Stimulated activated CD4-positive, alpha-beta T cell treated with anti-CD3 and anti-CD28 coated beads, TNF-alpha, amount 100 ng/mL, for 24 hours (primary cell): Measurements from ENCODE around the gene TTLL8.

Experiments used
- DNase-seq, 3 experiments: peaks; one replicate each; pipeline ENCODE4 v3.0.0-alpha.2; 2020; ENCODE audit warnings: low read depth in 3 of 3

TTLL8 gene

DNA sequence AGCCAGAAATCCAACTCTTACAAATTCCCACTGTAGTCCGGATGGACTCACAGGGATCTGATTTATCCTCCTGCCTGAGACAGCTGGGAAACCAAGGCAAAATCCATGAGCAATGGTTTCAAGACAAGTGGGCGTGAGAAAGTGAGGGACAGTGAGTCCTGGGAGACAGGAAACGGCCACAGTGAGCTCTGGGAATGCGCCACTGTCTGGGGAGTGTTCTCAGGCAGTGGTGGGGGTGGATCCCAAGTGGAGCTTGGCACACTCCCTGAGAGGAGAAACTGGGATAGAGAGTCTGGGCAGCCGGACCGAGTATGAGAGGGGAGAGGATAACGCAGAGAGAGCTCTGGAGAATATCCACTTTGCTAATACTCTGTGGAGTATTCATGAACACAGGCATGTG lies 55.3 kb downstream of the TTLL8 start:
- no peak for DNase-seq

DNA sequence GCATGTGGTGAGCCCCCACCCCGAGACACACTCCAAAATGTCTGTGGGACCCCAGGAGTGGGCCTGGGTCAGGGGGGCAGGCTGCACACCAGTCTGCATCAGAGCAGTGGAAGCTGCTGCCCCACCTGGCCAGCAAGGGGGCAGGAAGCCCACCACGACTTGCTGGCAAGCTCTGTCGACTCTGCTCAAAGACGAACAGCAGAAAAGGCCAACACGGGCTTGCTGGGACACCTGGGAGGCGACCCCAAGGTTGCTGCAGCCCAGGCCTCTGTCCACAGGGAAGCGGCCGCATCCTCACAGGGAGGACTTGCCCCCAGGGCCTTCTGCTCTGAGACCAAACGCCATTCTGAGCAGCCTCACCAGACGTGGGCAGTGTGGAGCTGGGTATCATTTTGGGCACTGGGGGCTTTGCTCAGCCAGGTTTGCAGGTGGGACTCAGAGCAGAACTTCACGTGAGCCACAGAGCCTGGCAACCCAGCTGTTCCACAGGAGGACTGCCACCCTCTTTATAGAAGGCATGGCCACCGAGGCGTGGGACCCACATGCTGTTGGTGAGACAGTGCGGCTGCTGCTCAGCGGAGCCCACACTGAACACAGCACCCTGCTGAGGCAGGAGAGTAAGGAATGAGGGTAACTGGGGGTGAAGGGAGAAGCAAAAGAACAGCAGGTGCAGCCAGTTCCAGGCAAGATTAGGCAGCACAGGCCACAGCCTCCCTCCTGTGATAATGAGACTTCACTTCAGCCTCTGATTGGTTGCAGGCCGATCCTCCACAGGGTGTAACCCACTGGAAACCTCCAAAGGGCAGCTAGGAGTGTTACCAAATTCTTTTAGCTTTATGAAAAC lies 56.5 kb downstream of the TTLL8 start:
- no peak for DNase-seq

DNA sequence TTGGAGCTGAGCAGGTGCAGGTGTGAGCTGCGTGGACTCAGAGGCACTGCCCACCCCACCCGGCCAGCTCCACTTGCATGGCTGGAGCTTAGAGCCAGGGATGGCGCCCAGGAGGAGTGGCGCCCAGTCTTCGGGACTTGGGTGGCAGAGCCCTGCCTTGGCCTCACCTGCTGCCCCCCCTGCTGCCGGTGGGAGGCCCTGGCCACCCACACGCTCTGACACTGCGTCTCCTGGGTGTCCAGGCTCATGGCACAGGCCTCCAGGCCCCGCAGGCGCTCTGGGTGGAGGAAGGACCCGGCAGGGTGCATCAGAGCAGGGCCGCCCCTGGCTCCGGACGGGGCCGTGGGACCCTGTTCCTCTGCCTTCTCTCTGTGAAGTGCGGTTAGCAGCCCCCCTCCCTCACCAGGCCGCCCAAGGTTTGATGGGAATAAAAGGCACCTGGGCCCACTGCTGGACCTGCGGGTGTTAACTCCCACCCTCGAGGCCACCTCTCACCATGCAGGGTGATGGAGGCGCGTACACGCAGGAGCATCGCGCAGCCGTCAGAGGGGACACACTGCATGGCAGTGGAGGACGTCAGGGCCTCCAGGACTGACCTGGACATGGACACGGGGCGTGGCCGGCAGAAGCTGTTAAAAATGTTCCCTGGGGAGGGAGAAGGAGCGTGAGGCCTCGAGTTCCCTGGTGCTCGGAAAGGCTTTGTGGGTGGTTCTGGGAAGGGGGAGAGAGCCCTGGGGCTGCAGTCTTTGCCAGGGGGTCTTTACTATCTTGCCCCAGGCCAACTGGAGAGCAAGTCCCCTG lies 57.3 kb downstream of the TTLL8 start:
- DNase-seq: no peak

DNA sequence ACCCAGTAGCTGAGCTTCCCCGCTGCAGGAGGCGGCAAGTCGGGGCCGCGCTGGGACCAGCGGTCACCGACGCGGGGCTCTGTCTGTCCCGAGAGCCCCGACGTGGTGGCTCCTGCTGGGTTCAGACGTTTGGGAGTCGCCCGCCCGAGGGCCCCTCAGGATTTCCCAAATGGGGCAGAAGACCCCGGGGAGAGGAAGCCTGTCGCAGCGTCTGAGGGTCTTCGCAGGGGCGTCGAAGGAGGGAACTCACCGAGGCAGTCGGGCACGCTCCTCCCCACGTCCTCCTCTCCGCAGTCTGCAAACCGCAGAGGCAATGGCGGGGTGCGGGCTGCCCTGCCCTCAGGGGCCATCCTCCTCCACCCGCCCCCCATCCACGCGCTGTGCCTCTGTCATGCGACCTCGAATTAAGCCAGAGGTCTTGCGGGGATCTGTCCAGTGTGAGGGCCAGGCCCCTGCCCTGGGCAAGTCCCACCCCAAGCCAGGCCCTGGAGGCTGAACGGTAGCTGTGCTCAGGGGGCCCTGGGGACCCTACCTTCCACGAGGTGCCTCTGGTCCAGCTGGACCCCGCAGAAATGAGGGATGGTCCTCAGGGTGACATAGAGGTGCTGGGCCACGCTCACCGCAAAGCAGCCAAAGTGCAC lies 58.0 kb downstream of the TTLL8 start:
- no peak for DNase-seq

DNA sequence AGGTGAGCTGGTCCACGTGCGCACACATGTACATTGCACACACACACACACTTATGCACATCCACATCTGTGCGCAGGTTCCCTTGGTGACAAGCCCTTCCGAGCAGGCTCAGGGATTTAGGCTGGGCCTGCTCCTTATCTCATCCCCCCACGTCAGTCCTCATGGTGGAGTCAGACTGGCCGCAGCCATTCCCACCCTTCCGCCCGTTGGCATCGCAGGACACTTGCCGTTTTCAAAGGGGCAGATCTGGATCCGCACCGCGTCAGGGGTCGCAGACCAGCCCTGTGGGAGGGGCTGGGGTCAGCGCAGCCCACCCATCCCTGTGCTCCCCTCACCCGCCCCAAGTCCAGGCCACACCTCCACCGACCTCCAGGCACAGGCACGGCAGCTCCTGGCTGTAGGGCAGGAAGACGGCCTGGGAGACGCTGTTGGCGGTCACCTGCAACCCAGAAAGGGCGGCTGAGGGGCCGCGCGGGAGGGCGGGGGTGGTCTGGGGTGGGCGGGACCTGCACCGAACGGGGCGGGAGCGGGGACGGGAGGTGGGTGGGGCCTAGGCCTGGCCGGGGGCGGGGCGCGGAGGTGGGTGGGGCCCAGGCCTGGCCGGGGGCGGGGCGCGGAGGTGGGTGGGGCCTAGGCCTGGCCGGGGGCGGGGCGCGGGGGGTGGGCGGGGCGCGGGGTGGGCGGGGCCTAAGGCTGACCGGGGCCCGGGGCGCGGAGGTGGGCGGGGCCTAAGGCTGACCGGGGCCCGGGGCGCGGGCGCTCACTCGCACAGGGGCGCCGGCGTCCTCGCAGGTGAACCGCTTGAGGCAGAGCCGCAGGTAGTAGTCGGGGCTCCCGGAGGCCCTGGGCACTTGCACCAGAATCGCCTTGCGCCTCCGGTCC lies 58.8 kb downstream of the TTLL8 start:
- DNase-seq: no peak

DNA sequence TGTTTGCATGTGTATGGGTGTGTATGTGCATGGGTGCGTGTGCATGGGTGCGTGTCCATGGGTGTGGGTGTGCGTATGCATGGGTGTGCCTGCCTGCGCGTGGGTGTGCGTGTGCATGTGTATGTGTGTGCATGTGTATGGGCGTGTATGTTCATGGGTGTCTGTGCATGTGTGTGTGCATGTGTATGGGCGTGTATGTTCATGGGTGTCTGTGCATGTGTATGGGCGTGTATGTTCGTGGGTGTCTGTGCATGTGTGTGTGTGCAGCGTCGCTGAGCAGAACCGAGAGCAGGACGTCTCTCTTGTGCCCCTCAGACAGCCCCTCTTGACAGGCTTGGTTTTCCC lies 59.4 kb downstream of the TTLL8 start:
- no peak for DNase-seq

DNA sequence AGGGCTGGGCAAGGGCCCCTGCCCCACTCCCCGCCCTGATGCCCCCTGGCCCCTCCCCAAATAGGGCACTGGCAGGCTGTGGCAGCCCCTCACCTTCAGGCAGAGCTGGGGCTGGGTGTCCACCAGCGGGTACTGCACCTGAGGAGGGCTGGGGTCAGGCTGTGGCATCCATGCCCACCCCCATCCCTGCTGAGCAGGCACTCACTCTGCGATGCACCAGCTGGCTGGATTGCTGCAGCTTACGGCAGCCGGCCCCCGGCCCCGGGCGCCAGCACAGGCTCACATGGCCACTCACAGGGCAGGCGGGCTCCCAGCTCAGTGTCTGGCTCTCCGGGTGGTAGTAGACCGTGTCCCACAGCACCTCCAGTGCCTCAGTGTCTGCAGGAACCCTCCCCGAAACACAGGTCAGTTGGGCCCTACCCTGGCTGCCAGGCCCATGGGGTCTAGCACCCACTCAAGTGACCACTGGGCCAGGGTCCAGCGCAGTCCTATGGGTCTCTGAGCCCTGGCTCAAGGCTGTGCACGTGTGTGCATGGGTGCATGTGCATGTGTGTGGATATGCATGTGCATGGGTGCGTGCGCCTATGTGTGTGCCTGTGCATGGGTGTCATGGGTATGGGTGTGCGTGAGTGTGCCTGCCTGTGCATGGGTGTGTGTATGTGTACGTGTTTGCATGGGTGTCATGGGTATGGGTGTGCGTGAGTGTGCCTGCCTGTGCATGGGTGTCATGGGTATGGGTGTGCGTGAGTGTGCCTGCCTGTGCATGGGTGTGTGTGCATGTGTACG lies 60.0 kb downstream of the TTLL8 start:
- no peak for DNase-seq

DNA sequence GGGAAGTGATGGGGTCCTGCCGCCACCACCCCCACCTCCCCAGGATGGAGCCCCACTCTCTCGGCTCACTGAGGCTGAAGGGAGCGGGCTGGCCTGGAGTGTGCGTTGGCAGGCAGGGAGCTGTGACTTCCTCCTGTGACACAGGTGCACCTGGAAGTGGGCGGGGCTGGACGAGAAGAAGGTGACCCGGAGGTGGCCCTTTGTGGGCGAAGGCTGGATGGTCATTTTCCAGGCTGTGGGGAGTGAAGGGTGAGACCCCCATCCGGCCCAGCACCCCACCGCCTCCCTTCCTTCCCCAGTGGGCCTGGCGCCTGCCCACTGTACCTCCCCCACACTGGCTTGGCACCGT lies 60.9 kb downstream of the TTLL8 start:
- no peak for DNase-seq

DNA sequence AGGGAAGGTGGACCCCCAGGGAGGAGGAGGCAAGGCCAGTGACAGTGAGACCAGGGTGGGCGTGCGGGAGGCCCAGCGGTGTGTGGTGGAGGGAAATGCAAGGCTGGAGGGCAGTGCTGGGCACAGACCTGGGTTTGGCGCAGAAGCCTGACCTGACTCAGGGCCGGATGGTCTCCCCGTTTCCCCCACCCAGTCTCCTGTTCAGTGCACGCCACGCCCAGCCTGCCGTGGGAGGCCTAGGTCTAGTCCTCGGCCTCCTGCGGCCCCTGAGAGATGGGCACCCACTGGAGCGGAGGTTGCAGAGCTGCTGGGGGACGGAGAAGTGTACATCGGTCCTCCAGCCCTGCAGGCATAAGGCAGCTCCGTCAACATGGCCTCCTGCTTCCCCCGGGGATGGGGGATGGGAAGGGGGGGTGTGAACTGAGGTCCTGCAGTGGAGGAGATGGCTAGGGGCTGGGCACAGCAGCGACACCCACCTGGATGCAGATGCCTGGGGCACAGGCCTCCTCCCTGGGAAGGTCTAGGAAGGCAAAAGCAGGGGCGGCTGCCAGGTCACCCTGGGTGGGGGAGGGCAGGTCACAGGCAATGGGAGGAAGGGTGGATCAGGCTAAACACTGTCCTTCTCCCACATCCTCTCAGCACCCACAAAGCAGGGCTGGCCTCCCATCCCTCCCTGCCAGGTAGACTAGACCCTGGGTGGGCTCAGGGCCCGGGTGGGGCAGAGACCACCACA lies 61.4 kb downstream of the TTLL8 start:
- no peak for DNase-seq

DNA sequence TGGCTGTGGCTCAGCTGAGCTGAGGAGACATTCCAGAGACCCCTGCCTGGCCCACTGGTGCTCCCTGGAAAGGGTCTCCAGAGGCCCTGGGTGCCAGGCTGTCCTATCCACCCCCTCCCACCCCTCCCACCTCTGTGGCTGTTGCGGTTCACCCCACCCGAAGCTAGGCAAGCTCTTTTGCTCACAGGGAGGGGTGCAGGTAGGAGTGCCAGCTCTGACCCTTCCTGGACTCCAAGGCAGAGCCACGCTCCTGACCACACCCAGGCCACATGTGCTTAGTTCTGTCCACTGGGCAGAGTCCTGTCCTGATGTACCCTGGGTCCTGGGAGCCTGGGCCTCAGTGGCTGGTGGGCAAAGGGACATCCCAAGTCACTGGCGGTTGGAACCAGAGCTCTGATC lies 62.0 kb downstream of the TTLL8 start:
- no peak for DNase-seq

DNA sequence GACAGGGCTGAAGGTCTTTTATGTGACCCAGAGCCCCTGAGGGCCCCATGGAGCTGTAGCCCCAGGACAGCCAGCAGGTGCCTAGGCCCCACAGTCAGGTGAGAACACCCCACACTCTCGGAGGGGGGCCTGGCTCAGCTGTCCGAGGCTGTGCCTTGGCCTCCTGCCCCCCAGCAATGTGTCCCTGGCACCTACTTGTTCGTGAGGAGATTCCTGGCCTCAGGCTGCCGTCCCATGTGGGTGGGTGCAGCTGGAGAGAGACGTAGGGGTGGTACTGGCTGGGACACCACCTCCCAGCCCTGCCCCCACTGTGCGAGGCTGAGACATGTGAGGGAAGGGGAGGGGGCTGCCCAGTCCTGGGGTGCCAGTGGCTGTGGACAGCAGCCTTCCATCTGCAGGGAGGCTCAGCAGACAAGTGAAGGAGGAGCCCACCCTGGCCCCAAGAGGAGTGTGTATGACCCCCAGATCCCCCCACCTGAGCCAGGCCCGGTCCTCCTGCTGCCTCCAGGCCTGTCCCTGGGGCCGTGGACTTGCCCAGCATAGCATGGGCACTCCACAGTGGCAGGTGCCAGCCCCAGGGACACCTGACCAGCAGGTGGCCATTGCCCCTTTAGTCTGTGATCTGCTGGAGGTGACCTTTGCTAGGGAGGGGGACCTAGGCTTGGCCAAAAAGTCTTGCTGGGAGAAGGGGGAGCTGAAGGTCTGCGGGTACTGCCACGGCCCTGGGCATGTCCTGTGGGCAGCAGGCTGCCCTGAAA lies 62.6 kb downstream of the TTLL8 start:
- no peak for DNase-seq

DNA sequence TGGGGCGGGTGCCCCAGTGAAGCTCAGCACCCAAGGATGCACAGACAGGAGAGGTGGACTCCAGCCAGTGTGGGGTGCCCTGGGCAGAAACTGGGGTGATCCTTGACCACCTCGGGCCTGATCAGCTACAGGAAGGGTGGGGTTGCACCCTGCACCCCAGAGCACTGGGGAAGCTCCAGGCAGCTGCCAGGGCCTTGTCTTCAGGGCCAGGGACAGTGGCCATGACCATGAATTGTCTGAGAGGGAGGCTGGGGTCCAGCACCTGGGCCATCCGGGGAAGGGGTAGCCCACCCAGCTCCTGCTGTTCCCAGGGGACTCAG lies 63.1 kb downstream of the TTLL8 start:
- no peak for DNase-seq

DNA sequence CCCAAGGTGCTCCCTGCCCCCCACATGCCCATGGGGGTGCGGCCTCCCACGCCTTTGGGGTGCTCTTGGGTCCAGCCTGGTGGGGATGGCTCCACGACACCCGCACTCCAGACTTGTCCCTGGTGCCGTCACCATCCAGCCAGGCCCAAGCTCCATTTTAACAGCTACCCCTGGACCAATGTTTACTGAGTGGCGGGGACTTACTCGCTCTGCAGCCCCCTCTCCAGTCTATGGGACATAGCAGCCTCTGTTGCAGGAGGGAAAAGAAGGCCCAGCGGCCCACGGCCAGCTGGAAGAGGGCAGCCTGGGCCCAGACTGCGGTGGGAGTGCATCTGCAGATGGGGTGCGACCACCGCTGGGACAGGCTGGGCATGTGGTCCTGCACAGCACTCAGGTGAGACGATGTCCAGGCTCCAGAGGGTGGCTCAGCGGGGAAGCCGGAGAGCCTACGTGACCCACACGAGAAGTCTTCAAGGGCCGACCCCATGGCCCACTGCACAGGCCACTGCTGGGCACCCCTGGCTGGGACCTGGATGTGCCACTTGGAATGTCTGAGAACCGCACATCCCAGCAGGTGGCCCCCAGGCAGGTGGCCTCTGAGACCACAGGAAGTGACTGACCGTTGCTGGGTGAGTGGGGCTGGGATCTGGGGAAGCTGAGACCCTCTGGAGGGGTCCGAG lies 63.6 kb downstream of the TTLL8 start:
- DNase-seq: no peak

DNA sequence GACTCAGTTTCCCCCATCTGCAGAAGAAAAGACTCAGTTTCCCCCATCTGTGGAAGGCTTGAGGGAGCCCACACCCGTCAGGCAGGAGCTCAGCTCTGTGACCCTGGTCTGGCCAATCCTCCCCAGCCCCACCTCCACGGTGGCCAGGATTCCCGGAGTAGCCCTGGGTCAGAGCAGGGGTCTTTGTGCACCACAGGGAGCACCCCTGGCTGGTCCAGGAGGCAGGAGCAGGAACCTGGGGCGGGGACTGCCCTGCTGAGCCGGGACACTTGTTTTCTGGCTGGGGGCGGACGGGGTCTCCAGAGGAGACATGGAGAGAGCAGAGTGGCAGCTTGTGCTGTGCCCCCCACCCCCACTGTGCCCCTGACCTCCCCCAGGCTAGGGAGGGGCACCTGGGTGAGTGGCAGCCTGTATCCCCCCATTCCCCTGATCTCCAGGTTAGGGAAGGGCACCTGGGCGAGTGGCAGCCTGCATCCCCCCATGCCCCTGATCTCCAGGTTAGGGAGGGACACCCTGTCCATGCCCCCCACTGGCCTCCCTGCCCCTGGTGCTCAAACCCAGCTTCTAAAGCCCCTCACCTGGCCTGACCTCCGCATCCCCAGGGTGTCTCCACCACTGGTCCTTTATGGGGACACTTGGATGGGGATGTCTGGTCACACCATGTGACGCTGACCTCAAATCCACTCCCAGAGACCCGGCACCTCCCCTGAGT lies 64.3 kb downstream of the TTLL8 start:
- no peak for DNase-seq

DNA sequence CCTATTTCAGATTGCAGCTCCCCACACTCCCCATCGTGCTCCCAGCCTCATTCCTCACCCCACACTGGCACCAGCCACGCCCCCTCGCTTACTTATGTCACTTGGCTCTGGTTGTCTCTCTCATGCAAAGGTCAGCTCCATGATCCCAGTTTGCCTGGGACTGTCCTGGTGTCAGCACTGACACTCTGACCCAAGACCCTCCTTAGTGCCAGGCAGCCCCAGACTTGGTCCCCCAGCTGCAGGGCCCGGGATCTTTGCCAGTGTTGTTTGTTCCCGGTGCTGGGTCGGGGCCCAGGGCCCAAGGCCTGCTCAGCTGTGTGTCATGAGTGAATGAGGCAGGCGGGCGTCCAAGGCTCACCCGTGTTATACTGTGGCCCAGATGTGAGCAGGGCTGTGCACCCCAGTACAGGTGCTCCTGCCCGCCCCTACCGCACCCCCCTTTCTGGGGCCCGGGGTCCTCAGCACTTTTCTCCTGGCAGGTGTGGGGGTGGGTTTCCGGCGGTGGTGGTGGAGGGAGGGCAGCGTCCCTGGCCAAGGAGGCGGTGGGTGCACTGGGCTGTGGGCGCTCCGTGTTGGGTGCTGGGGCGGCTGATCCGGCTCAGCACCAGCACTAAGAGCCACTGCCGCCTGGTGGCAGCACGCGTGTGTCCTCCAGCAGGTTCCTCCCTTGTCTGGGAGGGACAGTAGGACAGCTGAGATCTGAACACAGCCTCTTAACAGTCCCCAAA lies 65.0 kb downstream of the TTLL8 start:
- peak in 2 of 3 experiments; percentile 57 to 76 for DNase-seq

DNA sequence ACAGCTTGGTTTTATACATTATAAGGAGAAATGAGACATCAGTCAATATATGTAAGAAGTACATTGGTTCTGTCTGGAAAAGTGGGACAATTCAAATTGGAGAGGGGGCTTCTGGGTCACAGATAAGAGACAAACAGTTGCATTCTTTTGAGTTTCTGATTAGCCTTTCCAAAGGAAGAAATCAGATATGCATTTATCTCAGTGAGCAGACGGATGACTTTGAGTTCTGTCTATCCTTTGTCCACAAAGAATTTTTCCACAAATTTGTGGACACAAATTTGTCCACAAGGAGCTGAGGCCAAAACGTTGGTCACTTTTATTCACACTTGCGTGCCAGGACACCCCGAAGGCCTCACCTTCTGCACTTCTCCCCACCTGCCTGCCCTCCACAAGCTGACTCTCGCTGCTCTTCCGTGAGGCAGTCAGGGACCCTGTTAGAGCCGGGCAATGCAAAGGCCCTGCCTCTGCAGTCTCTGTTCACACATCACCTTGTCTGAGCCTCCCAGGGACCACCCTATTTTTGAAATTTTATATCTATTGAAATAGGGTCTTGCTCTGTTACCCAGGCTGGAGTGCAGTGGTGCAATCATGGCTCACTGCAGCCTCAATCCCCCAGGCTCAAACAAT lies 66.1 kb downstream of the TTLL8 start:
- no peak for DNase-seq

DNA sequence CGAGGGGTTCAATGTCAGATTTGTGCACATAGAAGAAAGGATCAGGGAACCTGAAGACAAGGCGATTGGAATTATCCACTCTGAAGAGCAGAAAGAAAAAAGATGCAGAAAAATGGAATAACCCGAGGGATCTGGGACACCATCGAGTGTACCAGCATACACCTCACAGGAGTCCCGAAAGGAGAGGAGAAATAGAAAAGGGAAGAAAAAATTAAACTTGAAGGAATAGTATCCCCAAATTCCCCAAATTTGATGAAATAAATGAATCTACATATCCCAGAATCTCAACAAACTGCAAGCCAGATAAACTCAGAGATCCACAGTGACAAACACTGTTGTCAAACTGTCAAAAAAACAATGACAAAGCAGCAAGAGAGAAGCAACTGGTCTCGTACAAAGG lies 66.9 kb downstream of the TTLL8 start:
- DNase-seq: no peak
